Kidney (tissue), 14 donors: ENCODE measurements around the gene ERAL1. TPM values are rescaled to one million over a fixed set of nuclear protein-coding genes. Genes with fewer than 3 reads are reported as not detected.
A peak's percentile ranks its signal among the peaks of the same experiment; 100 is the strongest.
"Not testable (repeated sequence)": the region's sequence is repeated elsewhere in the genome, so short reads cannot be mapped to it uniquely, and the experiment has no call there.

Experiments used
- DNase-seq, 5 donors: peaks; one replicate each; pipeline ENCODE4 v3.0.0-alpha.2; 2013 to 2020
- FAIRE-seq: peaks from 2 replicates; lab custom pipeline; 2012; peaks lifted over from hg19 to GRCh38; lab: Jason Lieb, UNC
- H3K27ac ChIP-seq, 2 donors: one replicate each; pipeline ENCODE4 v1.7.0; 2013; ENCODE audit warnings: low read depth in 2 of 2, low read length in 2 of 2, inconsistent platforms in 1 of 2
- H3K27me3 ChIP-seq: one replicate; pipeline ENCODE4 v1.7.1; 2013; ENCODE audit warnings: low read length, inconsistent platforms; ENCODE audit not compliant: control insufficient read depth, insufficient read depth
- H3K36me3 ChIP-seq, 3 donors: one replicate each; pipeline versions ENCODE4 v1.7.0 to v1.7.1; 2013; ENCODE audit warnings: low read length in 3 of 3, control low read depth in 1 of 3, inconsistent platforms in 1 of 3; ENCODE audit not compliant: insufficient read depth in 3 of 3, control insufficient read depth in 2 of 3
- H3K4me1 ChIP-seq, 3 donors: one replicate each; pipeline versions ENCODE4 v1.7.0 to v1.7.1; 2013; ENCODE audit warnings: low read length in 3 of 3, inconsistent platforms in 1 of 3, low read depth in 1 of 3; ENCODE audit not compliant: control insufficient read depth in 2 of 3, insufficient read depth in 2 of 3
- H3K4me3 ChIP-seq, 3 donors: one replicate each; pipeline versions ENCODE4 v1.7.0 to v1.8.1; 2013; ENCODE audit warnings: low read length in 3 of 3, control low read depth in 1 of 3, inconsistent platforms in 1 of 3
- H3K9ac ChIP-seq, 3 donors: one replicate each; pipeline versions ENCODE4 v1.7.0 to v1.7.1; 2013; ENCODE audit warnings: low read length in 3 of 3, control low read depth in 1 of 3, inconsistent platforms in 1 of 3
- H3K9me3 ChIP-seq, 3 donors: one replicate each; pipeline versions ENCODE4 v1.7.0 to v1.7.1; 2013; ENCODE audit warnings: low read length in 3 of 3, control low read depth in 1 of 3, inconsistent platforms in 1 of 3; ENCODE audit not compliant: control insufficient read depth in 2 of 3, insufficient read depth in 1 of 3
- CTCF ChIP-seq: IDR thresholded peaks from 3 replicates; pipeline ENCODE4 v1.5.1; 2012; ENCODE audit warnings: mild to moderate bottlenecking, moderate library complexity, borderline replicate concordance; ENCODE audit not compliant: insufficient read depth; ENCODE audit errors: extremely low read depth
- intact Hi-C: fragments of 100-400 bp; cut with DNase I; formaldehyde crosslinking; loops from one replicate; pipeline ENCODE4 v1.11.1; 2022
- polyA plus RNA-seq: library from polyadenylated mRNA; stranded (reverse); fragments of 350-450 nt; fragmentation: Illumina TruSeq; extraction: RNeasy Lipid Tissue Mini Kit (QIAGEN cat#74804); gene quantifications from one replicate; pipeline ENCODE4 v1.2.3, GENCODE V29; 2014; ENCODE audit warnings: low read depth, low replicate concordance; ENCODE audit not compliant: insufficient read depth
- total RNA-seq: library from RNA; stranded (reverse); fragmentation: NEBNext Ultra II Directional; extraction: Animal tissue kit (Norgen Biotek cat#: 25700); gene quantifications from one replicate; pipeline ENCODE4 v1.2.1, GENCODE V29; 2021
- donor health status: control.
- donor health status: control.
- donor health status: control.
- donor health status: control.
- donor health status: control.
- donor health status: DM: yes; HTN: yes; CAD: no.
- donor health status: Normal renal cell carcinoma (clear cell type).

ERAL1 gene
- total and polyA plus RNA-seq, 2 donors from 2014 or later = 29.5 to 71.6 TPM

- Histone ChIP-seq H3K36me3 (peaks cover 0 to 18% (median 13%) of the 10 kb centered on the region in 3 donors), H3K27me3 (no peaks in the 10 kb centered on the region), H3K9me3 (no peaks in the 10 kb centered on the region), H3K27ac (no peak overlapping the region), H3K9ac (no peak overlapping the region), H3K4me1 (no peaks in the 10 kb centered on the region), H3K4me3 (no peak overlapping the region)
- no peak for DNase-seq
- intact Hi-C loops = no loop called here
- FAIRE-seq = no peak
- no peak for TF ChIP-seq CTCF
Measured at GRCh38 chr17:28875848-28876550, 21.2 kb downstream of the ERAL1 start.

GRCh38 chr17:28877150-28877711 is 22.4 kb downstream of the ERAL1 start:
- H3K27ac ChIP-seq, intact Hi-C loops, FAIRE-seq, H3K27me3 ChIP-seq, H3K4me3 ChIP-seq, H3K9me3 ChIP-seq, DNase-seq, H3K4me1 ChIP-seq, H3K9ac ChIP-seq: not testable (repeated sequence)
- peaks cover 0 to 25% (median 24%) of the 10 kb centered on the region in 3 donors for H3K36me3 ChIP-seq

- Histone ChIP-seq H3K4me1 (no peaks in the 10 kb centered on the region), H3K27ac (no peak overlapping the region), H3K9me3 (no peaks in the 10 kb centered on the region), H3K4me3 (no peak overlapping the region), H3K36me3 (peaks cover 0 to 34% (median 29%) of the 10 kb centered on the region in 3 donors), H3K9ac (no peak overlapping the region), H3K27me3 (no peaks in the 10 kb centered on the region)
- no peak for TF ChIP-seq CTCF
- DNase-seq (no peak), FAIRE-seq (no peak)
- intact Hi-C loops = no loop called here
Measured at GRCh38 chr17:28878158-28878910, 23.5 kb downstream of the ERAL1 start.

- H3K27ac ChIP-seq = no peak overlapping the region
- peak; percentile 39 for TF ChIP-seq CTCF
- intact Hi-C loops = no loop called here
- H3K4me1 ChIP-seq = no peaks in the 10 kb centered on the region
- no peak overlapping the region for H3K4me3 ChIP-seq
- no peaks in the 10 kb centered on the region for H3K27me3 ChIP-seq
- no peak overlapping the region for H3K9ac ChIP-seq
- H3K36me3 ChIP-seq = peaks cover 0 to 34% (median 29%) of the 10 kb centered on the region in 3 donors
- no peaks in the 10 kb centered on the region for H3K9me3 ChIP-seq
- no peak for FAIRE-seq
- DNase-seq = peak in 2 of 5 donors; percentile 37 to 59
Measured at GRCh38 chr17:28878981-28879380, 24.2 kb downstream of the ERAL1 start.
